HEK293T (cell line): ENCODE measurements around the gene MYG1.
"Not testable (repeated sequence)": the region's sequence is repeated elsewhere in the genome, so short reads cannot be mapped to it uniquely, and the experiment has no call there.

Experiments
- CTCF ChIA-PET: fragments of 350-600 bp; formaldehyde crosslinking; extraction: SDS; loops from one replicate; lab custom pipeline; 2021; ENCODE audit warnings: antibody characterized with exemption, inconsistent platforms; lab: Yijun Ruan, JAX
- POLR2A ChIA-PET: fragments of 350-600 bp; formaldehyde crosslinking; extraction: SDS; loops from one replicate; lab custom pipeline; 2020; ENCODE audit warnings: antibody characterized with exemption, inconsistent platforms; lab: Yijun Ruan, JAX
- DNase-seq: peaks from one replicate; pipeline ENCODE4 v3.0.0; 2012; ENCODE audit warnings: mixed read lengths; ENCODE audit errors: extremely low spot score
- ARNT ChIP-seq: fragments of 450-650 bp; IDR thresholded peaks from 2 replicates; pipeline ENCODE4 v1.6.1; 2017; ENCODE audit warnings: mild to moderate bottlenecking
- BHLHE40 ChIP-seq: fragments of 450-650 bp; IDR thresholded peaks from 2 replicates; pipeline ENCODE4 v1.6.1; 2016; ENCODE audit warnings: mild to moderate bottlenecking, moderate library complexity, borderline replicate concordance
- CTBP1 ChIP-seq: fragments of 450-650 bp; IDR thresholded peaks from 2 replicates; pipeline ENCODE4 v1.6.1; 2016; ENCODE audit warnings: borderline replicate concordance
- ELF4 ChIP-seq: fragments of 450-650 bp; IDR thresholded peaks from 2 replicates; pipeline ENCODE4 v1.6.1; 2017; ENCODE audit warnings: antibody characterized with exemption
- FOXA1 ChIP-seq: fragments of 450-650 bp; IDR thresholded peaks from 2 replicates; pipeline ENCODE4 v1.6.1; 2016; ENCODE audit warnings: mild to moderate bottlenecking
- FOXK2 ChIP-seq: fragments of 450-650 bp; IDR thresholded peaks from 2 replicates; pipeline ENCODE4 v1.6.1; 2016; ENCODE audit warnings: mild to moderate bottlenecking
- FOXM1 ChIP-seq: fragments of 450-650 bp; IDR thresholded peaks from 2 replicates; pipeline ENCODE4 v1.6.1; 2017; ENCODE audit warnings: mild to moderate bottlenecking, borderline replicate concordance
- HDGF ChIP-seq: fragments of 450-650 bp; IDR thresholded peaks from 2 replicates; pipeline ENCODE4 v1.6.1; 2017; ENCODE audit warnings: antibody characterized with exemption, borderline replicate concordance
- L3MBTL2 ChIP-seq: fragments of 450-650 bp; conservative IDR thresholded peaks from 2 replicates; pipeline ENCODE4 v1.6.1; 2016; ENCODE audit warnings: mild to moderate bottlenecking
- LEF1 ChIP-seq: fragments of 450-650 bp; IDR thresholded peaks from 2 replicates; pipeline ENCODE4 v1.6.1; 2017; ENCODE audit warnings: mild to moderate bottlenecking, borderline replicate concordance
- NFRKB ChIP-seq: fragments of 450-650 bp; IDR thresholded peaks from 2 replicates; pipeline ENCODE4 v1.6.1; 2016; ENCODE audit warnings: mild to moderate bottlenecking, moderate library complexity
- SP1 ChIP-seq: fragments of 450-650 bp; IDR thresholded peaks from 2 replicates; pipeline ENCODE4 v1.6.1; 2017
- SUZ12 ChIP-seq: fragments of 450-650 bp; IDR thresholded peaks from 2 replicates; pipeline ENCODE4 v1.6.1; 2016; ENCODE audit warnings: mild to moderate bottlenecking
- TARDBP ChIP-seq: fragments of 450-650 bp; IDR thresholded peaks from 2 replicates; pipeline ENCODE4 v1.6.1; 2016
- ZNF384 ChIP-seq: fragments of 450-650 bp; IDR thresholded peaks from 2 replicates; pipeline ENCODE4 v1.6.1; 2016
- TF ChIP-seq, protein P1 (sequence below): fragments of 450-650 bp; IDR thresholded peaks from 2 replicates; pipeline ENCODE4 v1.6.1; 2016

Gene MYG1

DNA sequence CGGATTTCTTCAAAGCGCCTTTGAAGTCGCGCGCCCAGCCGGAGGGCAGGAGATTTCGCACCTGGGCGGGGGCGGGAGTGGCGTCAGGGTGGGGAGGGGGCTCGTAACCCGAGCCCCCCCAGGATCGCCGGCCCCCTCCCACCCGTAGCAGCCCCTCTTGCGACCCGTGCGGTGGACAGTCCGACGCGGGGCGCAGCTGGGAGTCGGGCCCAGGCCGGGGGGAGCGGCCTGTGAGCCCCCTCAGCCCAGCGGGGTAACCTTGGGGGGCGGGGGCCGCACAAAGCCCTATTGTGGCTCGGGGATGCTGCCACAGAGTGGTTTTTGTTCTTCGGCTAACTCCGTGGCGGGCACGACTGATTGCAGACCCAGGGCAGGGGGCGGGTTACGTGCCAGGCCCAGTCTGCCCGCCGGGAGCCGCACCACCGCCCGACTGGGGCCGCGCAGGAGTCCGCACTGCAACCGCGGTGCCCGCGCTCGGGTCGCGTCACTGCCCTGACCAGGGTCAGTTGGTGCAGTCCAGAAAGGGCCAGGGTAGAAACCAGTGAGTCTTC, 26.1 kb downstream of the MYG1 start:
- no peak for TF ChIP-seq CTBP1
- no peak for TF ChIP-seq ARNT
- TF ChIP-seq ELF4 = no peak
- no peak for TF ChIP-seq ZNF384
- TF ChIP-seq FOXK2 = no peak
- TF ChIP-seq TARDBP = no peak
- ChIA-PET POLR2A (interaction anchor here (0.9 to 6.4 kb wide), 11 partner anchors 10 to 180 kb away, joined by 3 to 81 read pairs (median 5); partner anchors contain the start of genes MAP3K12, SP7 and TARBP2), CTCF (interaction anchor here (1.2 to 4.3 kb wide), 3 partner anchors 19 to 54 kb away, joined by 3 to 32 read pairs (median 6); partner anchors contain the start of gene SP1)
- no peak for DNase-seq

DNA sequence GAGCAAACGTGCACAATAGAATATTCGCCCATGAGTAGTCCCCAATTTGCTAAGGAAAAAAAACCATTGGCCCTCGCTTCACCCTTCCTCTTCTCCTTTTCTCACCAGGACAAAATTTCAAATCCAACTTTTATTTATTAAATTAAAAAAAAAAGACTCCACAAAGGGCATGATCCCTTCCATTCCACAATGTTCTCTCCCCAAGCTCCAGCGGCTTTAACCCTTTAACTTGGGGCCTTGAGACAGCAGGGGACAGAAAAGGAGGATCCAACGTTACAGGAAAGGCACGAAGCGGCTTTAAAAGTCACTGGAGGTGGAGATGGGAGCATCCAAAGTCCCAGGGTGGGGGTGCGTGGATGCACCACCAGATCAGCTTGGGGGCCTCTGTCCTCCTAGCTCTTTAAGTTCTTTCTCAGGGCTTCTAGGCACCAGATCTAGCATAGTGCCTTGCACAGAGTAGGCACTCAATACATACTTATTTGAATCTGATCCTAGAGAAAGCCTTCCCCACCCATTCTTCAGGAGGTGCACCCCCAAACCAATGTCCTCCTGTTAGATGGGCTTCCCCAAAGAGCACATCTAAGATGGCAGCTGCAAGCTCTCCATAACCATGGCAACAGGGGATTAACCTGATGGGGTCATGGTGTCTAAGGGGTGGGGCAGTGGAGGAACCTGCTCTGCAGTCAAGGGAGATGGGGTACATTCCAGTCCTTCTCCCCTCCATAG, 27.1 kb downstream of the MYG1 start:
- POLR2A ChIA-PET = interaction anchor here (0.5 to 5.5 kb wide), 7 partner anchors 9 to 174 kb away, joined by 3 to 36 read pairs (median 4); partner anchors contain the start of genes SP1, SP7 and TARBP2
- DNase-seq = no peak
- TF ChIP-seq ZNF384 (no peak), ARNT (no peak), BHLHE40 (no peak), NFRKB (no peak), SP1 (no peak), LEF1 (no peak), CTBP1 (no peak), FOXA1 (no peak), FOXK2 (no peak), HDGF (no peak), L3MBTL2 (no peak), TARDBP (no peak), SUZ12 (no peak), FOXM1 (no peak), ELF4 (no peak)
- TF ChIP-seq, protein P1, sequence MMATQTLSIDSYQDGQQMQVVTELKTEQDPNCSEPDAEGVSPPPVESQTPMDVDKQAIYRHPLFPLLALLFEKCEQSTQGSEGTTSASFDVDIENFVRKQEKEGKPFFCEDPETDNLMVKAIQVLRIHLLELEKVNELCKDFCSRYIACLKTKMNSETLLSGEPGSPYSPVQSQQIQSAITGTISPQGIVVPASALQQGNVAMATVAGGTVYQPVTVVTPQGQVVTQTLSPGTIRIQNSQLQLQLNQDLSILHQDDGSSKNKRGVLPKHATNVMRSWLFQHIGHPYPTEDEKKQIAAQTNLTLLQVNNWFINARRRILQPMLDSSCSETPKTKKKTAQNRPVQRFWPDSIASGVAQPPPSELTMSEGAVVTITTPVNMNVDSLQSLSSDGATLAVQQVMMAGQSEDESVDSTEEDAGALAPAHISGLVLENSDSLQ = no peak
- CTCF ChIA-PET = interaction anchor here (0.6 to 4.3 kb wide), 4 partner anchors 18 to 182 kb away, joined by 3 to 32 read pairs (median 6); no protein-coding TSS in a partner anchor

DNA sequence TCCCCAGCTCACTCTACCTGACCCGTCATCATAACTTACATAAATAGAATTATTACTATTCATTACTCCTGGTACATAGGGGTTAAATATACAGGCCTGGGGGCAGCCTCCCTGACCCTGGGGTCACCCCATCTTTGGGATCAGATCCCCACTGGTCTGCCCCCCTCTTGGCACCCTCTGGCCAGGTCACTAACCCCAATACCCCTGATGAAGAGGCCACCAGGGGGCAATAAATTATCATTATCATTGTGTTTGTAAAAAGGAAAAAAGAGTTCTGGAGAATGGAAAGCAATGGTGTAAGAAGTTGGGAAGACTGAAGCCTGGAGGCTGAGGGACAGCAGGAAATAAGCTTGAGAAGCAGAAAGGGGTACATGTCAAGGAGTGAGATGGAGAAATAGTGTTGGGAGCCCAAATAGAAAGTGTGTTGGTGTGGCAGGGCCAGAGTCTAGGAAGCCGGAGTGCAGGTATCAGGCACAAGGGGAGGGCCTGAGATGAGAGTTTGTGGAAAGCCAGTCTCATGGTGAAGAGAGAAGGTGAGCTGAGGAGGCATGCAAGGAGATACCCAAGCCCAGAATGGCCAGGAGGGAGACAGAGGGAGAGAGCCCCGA, 28.0 kb downstream of the MYG1 start:
- TF ChIP-seq BHLHE40 (no peak), NFRKB (no peak), LEF1 (no peak), L3MBTL2 (no peak), ARNT (no peak)
- TF ChIP-seq, protein P1 = no peak
- ChIA-PET POLR2A (interaction anchor here (1.1 to 5.5 kb wide), 6 partner anchors 8 to 174 kb away, joined by 3 to 36 read pairs (median 6); partner anchors contain the start of genes SP1, SP7 and TARBP2), CTCF (interaction anchor here (1.4 to 4.3 kb wide), 2 partner anchors 17 to 94 kb away, joined by 10 to 32 read pairs; no protein-coding TSS in a partner anchor)
- no peak for DNase-seq

DNA sequence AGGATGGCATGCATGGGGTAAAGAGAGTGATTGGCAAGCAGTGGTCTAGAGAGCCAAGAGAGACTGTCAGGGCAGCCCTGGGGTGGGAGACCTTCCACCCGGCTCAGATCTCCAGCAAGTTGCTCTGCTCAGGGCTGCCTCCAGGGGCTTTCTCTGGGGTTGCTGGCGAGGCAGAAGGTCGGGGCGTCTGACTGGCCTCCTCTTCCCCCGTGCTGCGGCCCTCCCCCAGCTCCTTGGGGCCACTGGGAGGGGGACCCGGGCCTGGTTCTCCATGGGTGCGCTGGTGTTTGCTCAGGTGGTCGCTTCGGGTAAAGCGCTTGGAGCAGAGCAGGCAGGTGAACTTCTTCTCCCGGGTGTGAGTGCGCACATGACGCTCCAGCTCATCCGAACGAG, 28.5 kb downstream of the MYG1 start:
- no peak for DNase-seq
- no peak for TF ChIP-seq SUZ12
- no peak for TF ChIP-seq BHLHE40
- TF ChIP-seq TARDBP = no peak
- TF ChIP-seq, protein P1 = no peak
- TF ChIP-seq FOXA1 = no peak
- no peak for TF ChIP-seq SP1
- no peak for TF ChIP-seq LEF1
- TF ChIP-seq ELF4 = no peak
- TF ChIP-seq ZNF384 = no peak
- TF ChIP-seq CTBP1 = no peak
- no peak for TF ChIP-seq ARNT
- no peak for TF ChIP-seq NFRKB
- no peak for TF ChIP-seq FOXM1
- no peak for TF ChIP-seq L3MBTL2
- ChIA-PET CTCF (interaction anchor here (1.2 to 4.3 kb wide), 3 partner anchors 17 to 94 kb away, joined by 3 to 32 read pairs (median 10); no protein-coding TSS in a partner anchor), POLR2A (interaction anchor here (2.4 to 5.5 kb wide), 3 partner anchors 17 to 173 kb away, joined by 9 to 36 read pairs (median 13); partner anchors contain the start of genes SP1 and TARBP2)

DNA sequence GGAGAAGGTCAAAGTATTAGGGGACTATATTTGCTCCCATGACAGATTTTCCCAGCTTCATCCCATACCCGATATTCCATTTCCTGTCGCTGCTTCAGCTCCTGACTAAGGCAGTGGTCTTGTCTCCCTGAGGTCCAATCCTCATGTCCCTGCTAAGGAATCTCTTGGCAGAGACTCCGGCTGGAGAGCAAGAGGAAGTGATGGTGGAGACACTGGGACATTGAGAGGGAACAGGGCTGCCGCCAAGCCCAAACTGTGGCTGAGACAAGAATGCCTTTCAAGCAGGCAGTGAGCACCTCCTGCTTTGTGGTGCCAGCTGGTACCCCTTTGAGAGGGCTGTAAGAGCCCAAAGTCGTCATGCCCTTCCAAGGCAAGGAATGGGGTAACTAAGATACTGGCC, 31.2 kb downstream of the MYG1 start:
- TF ChIP-seq, protein P1 = no peak
- no peak for TF ChIP-seq CTBP1
- TF ChIP-seq HDGF = no peak
- no peak for TF ChIP-seq FOXA1
- no peak for TF ChIP-seq SP1
- TF ChIP-seq LEF1 = no peak
- TF ChIP-seq ELF4 = no peak
- TF ChIP-seq BHLHE40 = no peak
- TF ChIP-seq SUZ12 = no peak
- TF ChIP-seq ARNT = no peak
- no peak for TF ChIP-seq NFRKB
- no peak for TF ChIP-seq L3MBTL2
- no peak for TF ChIP-seq TARDBP
- TF ChIP-seq FOXM1 = no peak
- TF ChIP-seq ZNF384 = no peak
- no peak for TF ChIP-seq FOXK2
- ChIA-PET CTCF (interaction anchor here (0.8 kb wide), 1 partner anchor 9 kb away, joined by 4 read pairs; the partner anchor contains the start of gene AAAS), POLR2A (interaction anchor here (5.5 kb wide), 1 partner anchor 14 kb away, joined by 36 read pairs; no protein-coding TSS in a partner anchor)
- DNase-seq = no peak

DNA sequence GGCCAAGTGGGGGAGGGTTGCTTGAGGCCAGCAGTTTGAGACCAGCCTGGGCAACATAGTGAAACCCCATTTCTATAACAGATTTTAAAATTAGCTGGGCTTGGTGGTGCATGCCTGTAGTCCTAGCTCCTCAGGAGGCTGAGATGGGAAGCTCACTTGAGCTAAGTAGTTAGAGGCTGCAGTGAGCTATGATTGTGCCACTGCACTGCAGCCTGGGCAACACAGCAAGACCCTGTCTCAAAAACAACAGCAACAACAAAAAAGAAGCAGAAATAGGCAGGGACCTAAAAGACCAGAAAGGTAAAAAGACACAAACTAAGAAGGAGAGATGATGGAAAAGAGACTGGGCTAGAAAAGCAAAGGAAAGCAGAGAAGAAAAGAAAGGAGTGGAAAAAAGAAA, 32.8 kb downstream of the MYG1 start:
- ChIA-PET CTCF (interaction anchor here (1.7 to 2.0 kb wide), 2 partner anchors 20 to 89 kb away, joined by 3 to 7 read pairs; no protein-coding TSS in a partner anchor), POLR2A (interaction anchor here (0.7 kb wide), 1 partner anchor 11 kb away, joined by 3 read pairs; no protein-coding TSS in a partner anchor)
- not testable (repeated sequence) for DNase-seq
